ENCODE data around the gene LRMDA. TPM values are rescaled to one million over a fixed set of nuclear protein-coding genes. Genes with fewer than 3 reads are reported as not detected.

LRMDA gene
- total and polyA plus RNA-seq, 2 of the 13 experiments (the other 11 are each of a cell fraction or from before 2014, with no cell fraction given), result 13.4 to 22.0 TPM

GRCh38 chr10:76309741-76310587, 878.5 kb downstream of the LRMDA start:
- intact Hi-C loops (cut with micrococcal nuclease; ENCODE audit: unreplicated experiment) (loop anchor here (10.0 kb wide), 1 partner anchor 235 kb away; no protein-coding TSS in a partner anchor), in situ Hi-C loops (cut with HindIII; ENCODE audit: extremely low pct_ligation_motif_present, low pct_unique_long_range_greater_than_20kb) (loop anchor here (10.0 to 25.0 kb wide), 2 partner anchors 925 to 1023 kb away; no protein-coding TSS in a partner anchor)
- H2AFZ ChIP-seq (ENCODE audit: low read length), result no peak overlapping the region
- no peaks in the 10 kb centered on the region for H3K79me2 ChIP-seq (ENCODE audit: insufficient read depth, low read length)
- 92% methylated on average over 7 of the region's 7 CpGs for WGBS (ENCODE audit: low lambda C conversion rate)
- H3K4me2 ChIP-seq (ENCODE audit: low read depth, low read length), result no peak overlapping the region
- FAIRE-seq, result no peak
- H3K27me3 ChIP-seq (ENCODE audit: control insufficient read depth in 1 of 2, insufficient read depth in 2 of 2, low read length in 2 of 2), result no peaks in the 10 kb centered on the region
- no peaks in the 10 kb centered on the region for H3K36me3 ChIP-seq (replicated peaks in 1 of 2; ENCODE audit: control insufficient read depth in 1 of 2, insufficient read depth in 2 of 2, low read length in 2 of 2)
- no peaks in the 10 kb centered on the region for H3K9me3 ChIP-seq (ENCODE audit: low read length)
- TF ChIP-seq ZBTB46 (CRISPR knock-in tag; IDR thresholded peaks at IDR 0.05; ENCODE audit: borderline replicate concordance), result no peak
- ATAC-seq, result no peak
- H3K27ac ChIP-seq (ENCODE audit: extremely low read length, insufficient read depth, low read length), result no peak overlapping the region
- H3K4me3 ChIP-seq (replicated peaks in 1 of 3; ENCODE audit: insufficient read depth in 1 of 3, low read depth in 2 of 3, low read length in 3 of 3), result no peak overlapping the region
- no peaks in the 10 kb centered on the region for H4K20me1 ChIP-seq (ENCODE audit: insufficient read depth, low read length)
- H3K9ac ChIP-seq (ENCODE audit: insufficient read depth, low read depth, low read length), result no peak overlapping the region
- POLR2A ChIA-PET, result no interaction called here
- no peak for DNase-seq (ENCODE audit: low spot score)
- no TSS peak for BruUV-seq (replicated peaks)
- H3K4me1 ChIP-seq (ENCODE audit: insufficient read depth, low read length), result no peaks in the 10 kb centered on the region
- CTCF ChIA-PET (ENCODE audit: low intra/inter-chr PET ratio, low total read pairs), result no interaction called here

- 45% methylated on average over 1 of the region's 1 CpG for WGBS (ENCODE audit: low lambda C conversion rate)
Observed at GRCh38 chr10:76310588-76311080, 879.2 kb downstream of the LRMDA start.

More at GRCh38 chr10:76310588-76311080, 879.2 kb downstream of the LRMDA start:
- DNase-seq (ENCODE audit: low spot score), result no peak
- Histone ChIP-seq H3K79me2 (ENCODE audit: insufficient read depth, low read length) (no peaks in the 10 kb centered on the region), H3K4me3 (replicated peaks in 1 of 3; ENCODE audit: insufficient read depth in 1 of 3, low read depth in 2 of 3, low read length in 3 of 3) (no peak overlapping the region), H2AFZ (ENCODE audit: low read length) (no peak overlapping the region), H3K9me3 (ENCODE audit: low read length) (no peaks in the 10 kb centered on the region), H3K9ac (ENCODE audit: insufficient read depth, low read depth, low read length) (no peak overlapping the region), H3K36me3 (replicated peaks in 1 of 2; ENCODE audit: control insufficient read depth in 1 of 2, insufficient read depth in 2 of 2, low read length in 2 of 2) (no peaks in the 10 kb centered on the region), H3K4me2 (ENCODE audit: low read depth, low read length) (no peak overlapping the region), H3K4me1 (ENCODE audit: insufficient read depth, low read length) (no peaks in the 10 kb centered on the region), H3K27me3 (ENCODE audit: control insufficient read depth in 1 of 2, insufficient read depth in 2 of 2, low read length in 2 of 2) (no peaks in the 10 kb centered on the region), H4K20me1 (ENCODE audit: insufficient read depth, low read length) (no peaks in the 10 kb centered on the region), H3K27ac (ENCODE audit: extremely low read length, insufficient read depth, low read length) (no peak overlapping the region)
- in situ Hi-C loops (cut with HindIII; ENCODE audit: extremely low pct_ligation_motif_present, low pct_unique_long_range_greater_than_20kb), result loop anchor here (25.0 kb wide), 1 partner anchor 1023 kb away; no protein-coding TSS in a partner anchor
- TF ChIP-seq GABPB1 (CRISPR knock-in tag; IDR thresholded peaks at IDR 0.05) (no peak), ATF1 (CRISPR knock-in tag; IDR thresholded peaks at IDR 0.05) (no peak), PATZ1 (CRISPR knock-in tag; IDR thresholded peaks at IDR 0.05) (no peak), ELF1 (CRISPR knock-in tag; IDR thresholded peaks at IDR 0.05) (no peak)
- intact Hi-C loops (cut with micrococcal nuclease; ENCODE audit: unreplicated experiment), result loop anchor here (10.0 kb wide), 1 partner anchor 234 kb away; no protein-coding TSS in a partner anchor
- ChIA-PET CTCF (ENCODE audit: low intra/inter-chr PET ratio, low total read pairs) (no interaction called here), POLR2A (no interaction called here)
- no peak for ATAC-seq
- no peak for FAIRE-seq
- no TSS peak for BruUV-seq (replicated peaks)

All from HepG2 (cell line).